HepG2 (cell line): ENCODE data around the gene KMT2E. TPM values are rescaled to one million over a fixed set of nuclear protein-coding genes. Genes with fewer than 3 reads are reported as not detected.
A peak's percentile ranks its signal among the peaks of the same experiment; 100 is the strongest.

Experiments used
- ERF ChIP-seq: IDR thresholded peaks from 2 replicates; pipeline ENCODE4 v1.6.1; 2018; ENCODE audit warnings: missing biosample characterization, missing genetic modification reagents
- MTF2 ChIP-seq: sonication (generic); formaldehyde crosslinking; IDR thresholded peaks from 2 replicates; pipeline ENCODE4 v1.5.0; 2020; ENCODE audit warnings: missing genetic modification reagents, borderline replicate concordance
- REL ChIP-seq: sonication (generic); formaldehyde crosslinking; conservative IDR thresholded peaks from 2 replicates; pipeline ENCODE4 v1.8.0; 2022; ENCODE audit warnings: mild to moderate bottlenecking, missing genetic modification reagents, moderate library complexity
- SETDB1 ChIP-seq: sonication (generic); formaldehyde crosslinking; IDR thresholded peaks from 2 replicates; pipeline ENCODE4 v1.5.1; 2020; ENCODE audit warnings: missing genetic modification reagents, mild to moderate bottlenecking, borderline replicate concordance
- SMAD1 ChIP-seq: sonication (generic); formaldehyde crosslinking; IDR thresholded peaks from 2 replicates; pipeline ENCODE4 v1.4.0; 2020; ENCODE audit warnings: missing genetic modification reagents, low read depth, mild to moderate bottlenecking, borderline replicate concordance
- SP2 ChIP-seq: sonication (generic); formaldehyde crosslinking; IDR thresholded peaks from 2 replicates; pipeline ENCODE4 v1.5.1; 2020; ENCODE audit warnings: mild to moderate bottlenecking, missing genetic modification reagents
- SYNCRIP ChIP-seq: fragments of 200-400 bp; formaldehyde crosslinking; IDR thresholded peaks from 2 replicates; pipeline ENCODE4 v1.6.1; 2018; ENCODE audit warnings: mild to moderate bottlenecking, low read depth, low read length; ENCODE audit not compliant: insufficient read depth
- TSC22D2 ChIP-seq: sonication (generic); formaldehyde crosslinking; IDR thresholded peaks from 2 replicates; pipeline ENCODE4 v1.5.1; 2020; ENCODE audit warnings: missing genetic modification reagents, mild to moderate bottlenecking, borderline replicate concordance
- YEATS4 ChIP-seq: sonication (generic); formaldehyde crosslinking; IDR thresholded peaks from 2 replicates; pipeline ENCODE4 v1.4.0; 2020; ENCODE audit warnings: missing genetic modification reagents, borderline replicate concordance
- ZC3H4 ChIP-seq: sonication (generic); formaldehyde crosslinking; IDR thresholded peaks from 2 replicates; pipeline ENCODE4 v1.4.0; 2020; ENCODE audit warnings: missing genetic modification reagents, borderline replicate concordance
- ZNF350 ChIP-seq: sonication (generic); formaldehyde crosslinking; IDR thresholded peaks from 2 replicates; pipeline ENCODE4 v1.4.0; 2020; ENCODE audit warnings: mild to moderate bottlenecking, low read depth, missing genetic modification reagents, borderline replicate concordance
- ZNF570 ChIP-seq: sonication (generic); formaldehyde crosslinking; IDR thresholded peaks from 2 replicates; pipeline ENCODE4 v1.4.0; 2020; ENCODE audit warnings: mild to moderate bottlenecking, missing genetic modification reagents, borderline replicate concordance
- ZNF768 ChIP-seq: sonication (generic); formaldehyde crosslinking; IDR thresholded peaks from 2 replicates; pipeline ENCODE4 v1.4.0; 2020; ENCODE audit warnings: missing genetic modification reagents
- ZNF879 ChIP-seq: sonication (generic); formaldehyde crosslinking; IDR thresholded peaks from 2 replicates; pipeline ENCODE4 v1.8.1; 2023; ENCODE audit warnings: missing genetic modification reagents
- ZSCAN22 ChIP-seq: sonication (generic); formaldehyde crosslinking; IDR thresholded peaks from 2 replicates; pipeline ENCODE4 v1.4.0; 2020; ENCODE audit warnings: mild to moderate bottlenecking, missing genetic modification reagents
- ZSCAN9 ChIP-seq: IDR thresholded peaks from 2 replicates; pipeline ENCODE4 v1.6.1; 2016; ENCODE audit warnings: borderline replicate concordance
- polyA plus RNA-seq, 8 experiments: library from polyadenylated mRNA; depleted of rRNA in 3 of 8; stranded (reverse) in 7 of 8; unstranded in 1 of 8; fragments of >200 nt; fragmentation: Illumina TruSeq in 4 of 8; extraction: Trizol in 4 of 8; gene quantifications; 2 replicates each; pipeline versions ENCODE4 v1.2.1 to v1.2.3, GENCODE V29; 2011 to 2016; ENCODE audit warnings: low read depth in 4 of 8, missing spikeins in 1 of 8, mixed read lengths in 1 of 8; ENCODE audit not compliant: insufficient read depth in 1 of 8
- total RNA-seq, 5 experiments: library from RNA; depleted of rRNA; stranded (reverse); fragments of >200 nt; fragmentation: Illumina TruSeq; extraction: Trizol; gene quantifications; 2 replicates each; pipeline ENCODE4 v1.2.3, GENCODE V29; 2016; ENCODE audit warnings: low read depth in 1 of 5
- TF ChIP-seq, protein P1 (sequence below): sonication (generic); formaldehyde crosslinking; IDR thresholded peaks from 2 replicates; pipeline ENCODE4 v1.5.0; 2020; ENCODE audit warnings: mild to moderate bottlenecking, missing genetic modification reagents
- TF ChIP-seq, protein P2 (sequence below): IDR thresholded peaks from 2 replicates; pipeline ENCODE4 v1.6.1; 2018; ENCODE audit warnings: missing genetic modification reagents
- TF ChIP-seq, protein P3 (sequence below): sonication (generic); formaldehyde crosslinking; IDR thresholded peaks from 2 replicates; pipeline ENCODE4 v1.5.1; 2020; ENCODE audit warnings: missing genetic modification reagents, mild to moderate bottlenecking, borderline replicate concordance
- TF ChIP-seq, protein P4 (sequence below): sonication (generic); formaldehyde crosslinking; IDR thresholded peaks from 2 replicates; pipeline ENCODE4 v1.8.1; 2023; ENCODE audit warnings: mild to moderate bottlenecking, missing genetic modification reagents
- TF ChIP-seq, protein P5 (sequence below): sonication (generic); formaldehyde crosslinking; IDR thresholded peaks from 2 replicates; pipeline ENCODE4 v1.8.0; 2022; ENCODE audit warnings: missing genetic modification reagents, mild to moderate bottlenecking, borderline replicate concordance

KMT2E gene
- total and polyA plus RNA-seq, 2 of the 13 experiments (the other 11 are each of a cell fraction or from before 2014, with no cell fraction given), result 6.3 to 24.4 TPM

DNA sequence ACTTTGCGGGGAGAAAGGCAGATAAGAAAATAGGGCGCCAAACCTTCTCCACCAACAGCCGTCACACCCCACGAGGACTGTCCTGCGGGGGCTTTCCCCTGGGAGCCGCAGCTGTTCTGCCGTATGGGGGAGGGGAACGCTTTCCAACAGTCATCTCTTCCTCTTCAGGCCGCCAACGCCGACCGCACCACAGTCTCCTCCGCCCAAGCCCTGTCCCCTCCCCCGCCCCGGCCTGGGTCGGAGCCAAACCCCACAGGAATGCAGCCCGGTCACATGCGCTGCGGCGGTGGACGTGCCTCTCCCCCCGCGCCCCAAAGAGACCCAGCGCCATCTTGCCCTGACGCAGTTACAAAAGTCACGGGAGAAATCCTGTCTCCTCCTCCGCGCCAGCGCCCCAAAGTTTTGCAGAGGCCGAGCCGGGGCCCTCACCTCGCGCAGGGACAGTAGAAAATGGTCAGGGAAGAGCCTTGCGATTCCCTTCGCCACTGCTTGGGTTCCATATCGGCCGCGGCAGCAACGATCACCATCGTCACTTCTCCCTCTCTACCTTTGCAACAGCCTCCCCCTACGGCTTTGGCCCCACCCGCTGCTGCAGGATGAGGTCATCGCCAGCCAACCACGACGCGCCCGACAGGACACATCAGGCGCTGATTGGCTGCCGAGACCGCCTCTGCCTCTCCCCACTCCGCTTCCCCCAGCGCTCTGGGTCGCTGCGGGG lies 1.3 kb upstream of the KMT2E start (continued):
- TF ChIP-seq SP2 (CRISPR knock-in tag) (peak; percentile 82), SYNCRIP (no peak), ZNF879 (CRISPR knock-in tag) (no peak; the same call in 1 of the 2 replicates), ERF (CRISPR knock-in tag) (peak; percentile 85), SETDB1 (CRISPR knock-in tag) (no peak), ZC3H4 (CRISPR knock-in tag) (peak; percentile 94), SMAD1 (CRISPR knock-in tag) (no peak), ZSCAN22 (CRISPR knock-in tag) (no peak), REL (CRISPR knock-in tag) (peak; percentile 73; the same call in 1 of the 2 replicates), ZNF350 (CRISPR knock-in tag) (peak; percentile 87), ZNF570 (CRISPR knock-in tag) (no peak; the same call in 1 of the 2 replicates), YEATS4 (CRISPR knock-in tag) (peak; percentile 100), ZSCAN9 (no peak), TSC22D2 (CRISPR knock-in tag) (0 out of 2 replicates have a peak, but pooled peaks have one; percentile 24), ZNF768 (CRISPR knock-in tag) (peak; percentile 13; the same call in 1 of the 2 replicates), MTF2 (no peak)
- TF ChIP-seq, protein P1, sequence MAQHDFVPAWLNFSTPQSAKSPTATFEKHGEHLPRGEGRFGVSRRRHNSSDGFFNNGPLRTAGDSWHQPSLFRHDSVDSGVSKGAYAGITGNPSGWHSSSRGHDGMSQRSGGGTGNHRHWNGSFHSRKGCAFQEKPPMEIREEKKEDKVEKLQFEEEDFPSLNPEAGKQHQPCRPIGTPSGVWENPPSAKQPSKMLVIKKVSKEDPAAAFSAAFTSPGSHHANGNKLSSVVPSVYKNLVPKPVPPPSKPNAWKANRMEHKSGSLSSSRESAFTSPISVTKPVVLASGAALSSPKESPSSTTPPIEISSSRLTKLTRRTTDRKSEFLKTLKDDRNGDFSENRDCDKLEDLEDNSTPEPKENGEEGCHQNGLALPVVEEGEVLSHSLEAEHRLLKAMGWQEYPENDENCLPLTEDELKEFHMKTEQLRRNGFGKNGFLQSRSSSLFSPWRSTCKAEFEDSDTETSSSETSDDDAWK (CRISPR knock-in tag), result no peak
- TF ChIP-seq, protein P2, sequence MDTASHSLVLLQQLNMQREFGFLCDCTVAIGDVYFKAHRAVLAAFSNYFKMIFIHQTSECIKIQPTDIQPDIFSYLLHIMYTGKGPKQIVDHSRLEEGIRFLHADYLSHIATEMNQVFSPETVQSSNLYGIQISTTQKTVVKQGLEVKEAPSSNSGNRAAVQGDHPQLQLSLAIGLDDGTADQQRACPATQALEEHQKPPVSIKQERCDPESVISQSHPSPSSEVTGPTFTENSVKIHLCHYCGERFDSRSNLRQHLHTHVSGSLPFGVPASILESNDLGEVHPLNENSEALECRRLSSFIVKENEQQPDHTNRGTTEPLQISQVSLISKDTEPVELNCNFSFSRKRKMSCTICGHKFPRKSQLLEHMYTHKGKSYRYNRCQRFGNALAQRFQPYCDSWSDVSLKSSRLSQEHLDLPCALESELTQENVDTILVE (CRISPR knock-in tag), result peak; percentile 66
- TF ChIP-seq, protein P3, sequence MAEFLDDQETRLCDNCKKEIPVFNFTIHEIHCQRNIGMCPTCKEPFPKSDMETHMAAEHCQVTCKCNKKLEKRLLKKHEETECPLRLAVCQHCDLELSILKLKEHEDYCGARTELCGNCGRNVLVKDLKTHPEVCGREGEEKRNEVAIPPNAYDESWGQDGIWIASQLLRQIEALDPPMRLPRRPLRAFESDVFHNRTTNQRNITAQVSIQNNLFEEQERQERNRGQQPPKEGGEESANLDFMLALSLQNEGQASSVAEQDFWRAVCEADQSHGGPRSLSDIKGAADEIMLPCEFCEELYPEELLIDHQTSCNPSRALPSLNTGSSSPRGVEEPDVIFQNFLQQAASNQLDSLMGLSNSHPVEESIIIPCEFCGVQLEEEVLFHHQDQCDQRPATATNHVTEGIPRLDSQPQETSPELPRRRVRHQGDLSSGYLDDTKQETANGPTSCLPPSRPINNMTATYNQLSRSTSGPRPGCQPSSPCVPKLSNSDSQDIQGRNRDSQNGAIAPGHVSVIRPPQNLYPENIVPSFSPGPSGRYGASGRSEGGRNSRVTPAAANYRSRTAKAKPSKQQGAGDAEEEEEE, result peak; percentile 93
- TF ChIP-seq, protein P4, sequence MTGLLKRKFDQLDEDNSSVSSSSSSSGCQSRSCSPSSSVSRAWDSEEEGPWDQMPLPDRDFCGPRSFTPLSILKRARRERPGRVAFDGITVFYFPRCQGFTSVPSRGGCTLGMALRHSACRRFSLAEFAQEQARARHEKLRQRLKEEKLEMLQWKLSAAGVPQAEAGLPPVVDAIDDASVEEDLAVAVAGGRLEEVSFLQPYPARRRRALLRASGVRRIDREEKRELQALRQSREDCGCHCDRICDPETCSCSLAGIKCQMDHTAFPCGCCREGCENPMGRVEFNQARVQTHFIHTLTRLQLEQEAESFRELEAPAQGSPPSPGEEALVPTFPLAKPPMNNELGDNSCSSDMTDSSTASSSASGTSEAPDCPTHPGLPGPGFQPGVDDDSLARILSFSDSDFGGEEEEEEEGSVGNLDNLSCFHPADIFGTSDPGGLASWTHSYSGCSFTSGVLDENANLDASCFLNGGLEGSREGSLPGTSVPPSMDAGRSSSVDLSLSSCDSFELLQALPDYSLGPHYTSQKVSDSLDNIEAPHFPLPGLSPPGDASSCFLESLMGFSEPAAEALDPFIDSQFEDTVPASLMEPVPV, result peak; percentile 86
- TF ChIP-seq, protein P5, sequence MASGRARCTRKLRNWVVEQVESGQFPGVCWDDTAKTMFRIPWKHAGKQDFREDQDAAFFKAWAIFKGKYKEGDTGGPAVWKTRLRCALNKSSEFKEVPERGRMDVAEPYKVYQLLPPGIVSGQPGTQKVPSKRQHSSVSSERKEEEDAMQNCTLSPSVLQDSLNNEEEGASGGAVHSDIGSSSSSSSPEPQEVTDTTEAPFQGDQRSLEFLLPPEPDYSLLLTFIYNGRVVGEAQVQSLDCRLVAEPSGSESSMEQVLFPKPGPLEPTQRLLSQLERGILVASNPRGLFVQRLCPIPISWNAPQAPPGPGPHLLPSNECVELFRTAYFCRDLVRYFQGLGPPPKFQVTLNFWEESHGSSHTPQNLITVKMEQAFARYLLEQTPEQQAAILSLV (CRISPR knock-in tag), result peak; percentile 93
